ENCODE measurements around the gene DGKD. TPM values are rescaled to one million over a fixed set of nuclear protein-coding genes. Genes with fewer than 3 reads are reported as not detected.

The DGKD gene
- total RNA-seq, 2 donors from 2014 or later, result 21.5 to 63.1 TPM

- no peaks in the 10 kb centered on the region for H3K36me3 ChIP-seq
- TF ChIP-seq CTCF (IDR thresholded peaks at IDR 0.05) (no peak), POLR2AphosphoS5 (IDR thresholded peaks at IDR 0.05) (no peak), POLR2A (IDR thresholded peaks at IDR 0.05) (no peak)
- no peak for DNase-seq (ENCODE audit: low spot score)
- H3K4me3 ChIP-seq, result no peak overlapping the region
- intact Hi-C loops (cut with DNase I), result no loop called here
- WGBS, result 92% methylated on average over 3 of the region's 3 CpGs
- no peaks in the 10 kb centered on the region for H3K9me3 ChIP-seq
- H3K27me3 ChIP-seq (replicated peaks; ENCODE audit: insufficient read depth), result no peaks in the 10 kb centered on the region
- peaks cover 4% of the 10 kb centered on the region for H3K4me1 ChIP-seq (replicated peaks)
- no peak overlapping the region for H3K27ac ChIP-seq
Observed at GRCh38 chr2:233367586-233367985, 13.3 kb downstream of the DGKD start.

- intact Hi-C loops (cut with DNase I), result no loop called here
- no peaks in the 10 kb centered on the region for H3K36me3 ChIP-seq
- no peaks in the 10 kb centered on the region for H3K27me3 ChIP-seq (replicated peaks; ENCODE audit: insufficient read depth)
- TF ChIP-seq CTCF (IDR thresholded peaks at IDR 0.05), result no peak
- TF ChIP-seq POLR2A (IDR thresholded peaks at IDR 0.05), result no peak
- TF ChIP-seq POLR2AphosphoS5 (IDR thresholded peaks at IDR 0.05), result no peak
- no peak for DNase-seq (ENCODE audit: low spot score)
- H3K4me3 ChIP-seq, result no peak overlapping the region
- H3K4me1 ChIP-seq (replicated peaks), result peaks cover 8% of the 10 kb centered on the region
- WGBS, result 44% methylated on average over 5 of the region's 5 CpGs
- no peaks in the 10 kb centered on the region for H3K9me3 ChIP-seq
- H3K27ac ChIP-seq, result peak overlapping the region; percentile 37 to 72
Observed at GRCh38 chr2:233368756-233369155, 14.5 kb downstream of the DGKD start.

GRCh38 chr2:233369462-233369861, 15.2 kb downstream of the DGKD start:
- H3K9me3 ChIP-seq, result no peaks in the 10 kb centered on the region
- WGBS, result 84% methylated on average over 8 of the region's 8 CpGs

GRCh38 chr2:233369897-233370685, 15.8 kb downstream of the DGKD start:
- Histone ChIP-seq H3K9me3 (no peaks in the 10 kb centered on the region), H3K4me1 (replicated peaks) (peaks cover 8% of the 10 kb centered on the region), H3K36me3 (no peaks in the 10 kb centered on the region), H3K4me3 (no peak overlapping the region), H3K27me3 (replicated peaks; ENCODE audit: insufficient read depth) (no peaks in the 10 kb centered on the region), H3K27ac (peak overlapping the region; percentile 38 to 72)
- TF ChIP-seq POLR2A (IDR thresholded peaks at IDR 0.05) (no peak), POLR2AphosphoS5 (IDR thresholded peaks at IDR 0.05) (no peak), CTCF (IDR thresholded peaks at IDR 0.05) (no peak)
- 76% methylated on average over 9 of the region's 9 CpGs for WGBS
- intact Hi-C loops (cut with DNase I), result no loop called here
- no peak for DNase-seq (ENCODE audit: low spot score)

More at GRCh38 chr2:233369462-233369861, 15.2 kb downstream of the DGKD start:
- H3K27ac ChIP-seq, result peak overlapping the region; percentile 37 to 72
- no peak for DNase-seq (ENCODE audit: low spot score)
- H3K36me3 ChIP-seq, result no peaks in the 10 kb centered on the region
- intact Hi-C loops (cut with DNase I), result no loop called here
- no peaks in the 10 kb centered on the region for H3K27me3 ChIP-seq (replicated peaks; ENCODE audit: insufficient read depth)
- TF ChIP-seq POLR2AphosphoS5 (IDR thresholded peaks at IDR 0.05), result no peak
- no peak for TF ChIP-seq POLR2A (IDR thresholded peaks at IDR 0.05)
- TF ChIP-seq CTCF (IDR thresholded peaks at IDR 0.05), result no peak
- no peak overlapping the region for H3K4me3 ChIP-seq
- H3K4me1 ChIP-seq (replicated peaks), result peaks cover 8% of the 10 kb centered on the region

- Histone ChIP-seq H3K27ac (peak overlapping the region; percentile 45 to 72), H3K4me3 (no peak overlapping the region), H3K27me3 (replicated peaks; ENCODE audit: insufficient read depth) (no peaks in the 10 kb centered on the region), H3K9me3 (no peaks in the 10 kb centered on the region), H3K4me1 (replicated peaks) (peaks cover 8% of the 10 kb centered on the region), H3K36me3 (no peaks in the 10 kb centered on the region)
- no peak for DNase-seq (ENCODE audit: low spot score)
- intact Hi-C loops (cut with DNase I), result no loop called here
- TF ChIP-seq POLR2A (IDR thresholded peaks at IDR 0.05) (no peak), CTCF (IDR thresholded peaks at IDR 0.05) (no peak), POLR2AphosphoS5 (IDR thresholded peaks at IDR 0.05) (no peak)
- 77% methylated on average over 2 of the region's 2 CpGs for whole genome bisulfite sequencing
Observed at GRCh38 chr2:233371641-233372040, 17.3 kb downstream of the DGKD start.

Measured in prostate gland (tissue), 2 donors.